HepG2 (cell line): ENCODE results near the gene POU6F2. TPM values are rescaled to one million over a fixed set of nuclear protein-coding genes. Genes with fewer than 3 reads are reported as not detected.

ENCODE experiments used
- CEBPB ChIP-seq: IDR thresholded peaks from 2 replicates; pipeline ENCODE4 v1.6.1; 2011; ENCODE audit warnings: low read depth, low read length, improper control_type of control experiment, borderline replicate concordance
- DNMT3B ChIP-seq: conservative IDR thresholded peaks from 2 replicates; pipeline ENCODE4 v1.6.1; 2016; ENCODE audit warnings: missing biosample characterization, control low read depth
- HMG20A ChIP-seq: IDR thresholded peaks from 2 replicates; pipeline ENCODE4 v1.6.1; 2016; ENCODE audit warnings: borderline replicate concordance
- REPIN1 ChIP-seq: sonication (generic); formaldehyde crosslinking; IDR thresholded peaks from 2 replicates; pipeline ENCODE4 v1.8.0; 2022; ENCODE audit warnings: missing genetic modification reagents, low read depth, mild to moderate bottlenecking, borderline replicate concordance
- SNAPC2 ChIP-seq: sonication (generic); formaldehyde crosslinking; IDR thresholded peaks from 2 replicates; pipeline ENCODE4 v1.8.1; 2022; ENCODE audit warnings: mild to moderate bottlenecking, missing genetic modification reagents
- ZNF382 ChIP-seq: sonication (generic); formaldehyde crosslinking; IDR thresholded peaks from 2 replicates; pipeline ENCODE4 v1.5.0; 2020; ENCODE audit warnings: missing genetic modification reagents, mild to moderate bottlenecking, borderline replicate concordance
- ZNF431 ChIP-seq: sonication (generic); formaldehyde crosslinking; IDR thresholded peaks from 2 replicates; pipeline ENCODE4 v1.9.0; 2022; ENCODE audit warnings: missing genetic modification reagents, low read depth, mild to moderate bottlenecking, borderline replicate concordance
- polyA plus RNA-seq, 8 experiments: library from polyadenylated mRNA; depleted of rRNA in 3 of 8; stranded (reverse) in 7 of 8; unstranded in 1 of 8; fragments of >200 nt; fragmentation: Illumina TruSeq in 4 of 8; extraction: Trizol in 4 of 8; gene quantifications; 2 replicates each; pipeline versions ENCODE4 v1.2.1 to v1.2.3, GENCODE V29; 2011 to 2016; ENCODE audit warnings: low read depth in 4 of 8, missing spikeins in 1 of 8, mixed read lengths in 1 of 8; ENCODE audit not compliant: insufficient read depth in 1 of 8
- total RNA-seq, 5 experiments: library from RNA; depleted of rRNA; stranded (reverse); fragments of >200 nt; fragmentation: Illumina TruSeq; extraction: Trizol; gene quantifications; 2 replicates each; pipeline ENCODE4 v1.2.3, GENCODE V29; 2016; ENCODE audit warnings: low read depth in 1 of 5
- TF ChIP-seq, protein P1 (sequence below): sonication (generic); formaldehyde crosslinking; IDR thresholded peaks from 2 replicates; pipeline ENCODE4 v1.4.0; 2020; ENCODE audit warnings: missing genetic modification reagents, mild to moderate bottlenecking, borderline replicate concordance
- TF ChIP-seq, protein P2 (sequence below): sonication (generic); formaldehyde crosslinking; IDR thresholded peaks from 2 replicates; pipeline ENCODE4 v1.5.0; 2020; ENCODE audit warnings: missing genetic modification reagents

The POU6F2 gene
- total and polyA plus RNA-seq, 2 of the 13 experiments (the other 11 are each of a cell fraction or from before 2014, with no cell fraction given): not detected

DNA sequence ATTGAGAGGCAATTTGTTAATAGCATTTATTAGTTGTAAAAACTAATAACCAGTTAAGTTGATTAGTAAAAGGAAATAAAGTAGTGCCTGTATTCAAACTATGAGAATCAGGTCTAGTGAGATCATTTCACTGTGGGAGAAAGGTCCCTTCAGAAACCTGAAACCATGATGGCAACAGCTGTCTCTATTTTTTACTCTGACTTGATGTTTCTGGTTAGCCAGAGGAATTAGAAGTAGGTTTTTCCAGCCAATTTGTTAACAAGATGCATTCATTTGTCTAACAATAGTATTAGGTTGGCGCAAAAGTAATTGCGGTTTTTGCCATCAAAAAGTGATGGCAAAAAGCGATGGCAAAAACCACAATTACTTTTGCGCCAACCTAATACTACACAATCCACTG is 316.3 kb downstream of the POU6F2 start (continued):
- TF ChIP-seq, protein P1, sequence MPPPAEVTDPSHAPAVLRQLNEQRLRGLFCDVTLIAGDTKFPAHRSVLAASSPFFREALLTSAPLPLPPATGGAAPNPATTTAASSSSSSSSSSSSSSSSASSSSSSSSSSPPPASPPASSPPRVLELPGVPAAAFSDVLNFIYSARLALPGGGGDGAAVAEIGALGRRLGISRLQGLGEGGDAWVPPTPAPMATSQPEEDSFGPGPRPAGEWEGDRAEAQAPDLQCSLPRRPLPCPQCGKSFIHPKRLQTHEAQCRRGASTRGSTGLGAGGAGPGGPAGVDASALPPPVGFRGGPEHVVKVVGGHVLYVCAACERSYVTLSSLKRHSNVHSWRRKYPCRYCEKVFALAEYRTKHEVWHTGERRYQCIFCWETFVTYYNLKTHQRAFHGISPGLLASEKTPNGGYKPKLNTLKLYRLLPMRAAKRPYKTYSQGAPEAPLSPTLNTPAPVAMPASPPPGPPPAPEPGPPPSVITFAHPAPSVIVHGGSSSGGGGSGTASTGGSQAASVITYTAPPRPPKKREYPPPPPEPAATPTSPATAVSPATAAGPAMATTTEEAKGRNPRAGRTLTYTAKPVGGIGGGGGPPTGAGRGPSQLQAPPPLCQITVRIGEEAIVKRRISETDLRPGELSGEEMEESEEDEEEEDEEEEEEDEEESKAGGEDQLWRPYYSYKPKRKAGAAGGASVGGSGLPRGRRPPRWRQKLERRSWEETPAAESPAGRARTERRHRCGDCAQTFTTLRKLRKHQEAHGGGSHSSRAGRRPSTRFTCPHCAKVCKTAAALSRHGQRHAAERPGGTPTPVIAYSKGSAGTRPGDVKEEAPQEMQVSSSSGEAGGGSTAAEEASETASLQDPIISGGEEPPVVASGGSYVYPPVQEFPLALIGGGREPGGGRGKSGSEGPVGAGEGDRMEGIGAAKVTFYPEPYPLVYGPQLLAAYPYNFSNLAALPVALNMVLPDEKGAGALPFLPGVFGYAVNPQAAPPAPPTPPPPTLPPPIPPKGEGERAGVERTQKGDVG: no peak
- TF ChIP-seq ZNF431 (CRISPR knock-in tag): no peak
- TF ChIP-seq, protein P2, sequence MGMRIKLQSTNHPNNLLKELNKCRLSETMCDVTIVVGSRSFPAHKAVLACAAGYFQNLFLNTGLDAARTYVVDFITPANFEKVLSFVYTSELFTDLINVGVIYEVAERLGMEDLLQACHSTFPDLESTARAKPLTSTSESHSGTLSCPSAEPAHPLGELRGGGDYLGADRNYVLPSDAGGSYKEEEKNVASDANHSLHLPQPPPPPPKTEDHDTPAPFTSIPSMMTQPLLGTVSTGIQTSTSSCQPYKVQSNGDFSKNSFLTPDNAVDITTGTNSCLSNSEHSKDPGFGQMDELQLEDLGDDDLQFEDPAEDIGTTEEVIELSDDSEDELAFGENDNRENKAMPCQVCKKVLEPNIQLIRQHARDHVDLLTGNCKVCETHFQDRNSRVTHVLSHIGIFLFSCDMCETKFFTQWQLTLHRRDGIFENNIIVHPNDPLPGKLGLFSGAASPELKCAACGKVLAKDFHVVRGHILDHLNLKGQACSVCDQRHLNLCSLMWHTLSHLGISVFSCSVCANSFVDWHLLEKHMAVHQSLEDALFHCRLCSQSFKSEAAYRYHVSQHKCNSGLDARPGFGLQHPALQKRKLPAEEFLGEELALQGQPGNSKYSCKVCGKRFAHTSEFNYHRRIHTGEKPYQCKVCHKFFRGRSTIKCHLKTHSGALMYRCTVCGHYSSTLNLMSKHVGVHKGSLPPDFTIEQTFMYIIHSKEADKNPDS: no peak
- no peak for TF ChIP-seq REPIN1 (CRISPR knock-in tag)
- TF ChIP-seq HMG20A (CRISPR knock-in tag): no peak
- TF ChIP-seq DNMT3B (CRISPR knock-in tag): no peak
- no peak for TF ChIP-seq SNAPC2
- TF ChIP-seq ZNF382 (CRISPR knock-in tag): no peak
- no peak for TF ChIP-seq CEBPB
